ENCODE measurements around the gene NECAB3. TPM values are rescaled to one million over a fixed set of nuclear protein-coding genes. Genes with fewer than 3 reads are reported as not detected.

Gene NECAB3, protein sequence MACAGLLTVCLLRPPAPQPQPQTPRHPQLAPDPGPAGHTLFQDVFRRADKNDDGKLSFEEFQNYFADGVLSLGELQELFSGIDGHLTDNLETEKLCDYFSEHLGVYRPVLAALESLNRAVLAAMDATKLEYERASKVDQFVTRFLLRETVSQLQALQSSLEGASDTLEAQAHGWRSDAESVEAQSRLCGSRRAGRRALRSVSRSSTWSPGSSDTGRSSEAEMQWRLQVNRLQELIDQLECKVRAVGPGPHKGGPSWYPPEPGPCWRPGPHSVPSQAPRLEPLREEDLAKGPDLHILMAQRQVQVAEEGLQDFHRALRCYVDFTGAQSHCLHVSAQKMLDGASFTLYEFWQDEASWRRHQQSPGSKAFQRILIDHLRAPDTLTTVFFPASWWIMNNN
- total RNA-seq (2022): 98.4 and 105 TPM in 2 replicates
- percentile 84 among the genes with signal in this experiment for Bru-seq, nascent RNA
- BruChase-seq, experiment 1, labeled RNA remaining after a 2-hour chase: percentile 79 among the genes with signal in this experiment
- percentile 72 among the genes with signal in this experiment for BruChase-seq, experiment 2, labeled RNA remaining after a 6-hour chase
- long read RNA-seq, transcript NECAB3-202 (13 exons, 1,942 nt): major isoform, 9 of 45 reads
- long read RNA-seq, partial matches to known transcripts: 16 of 45 reads
- long read RNA-seq, other reads (novel, unspliced or antisense): 16 of 45 reads

DNA sequence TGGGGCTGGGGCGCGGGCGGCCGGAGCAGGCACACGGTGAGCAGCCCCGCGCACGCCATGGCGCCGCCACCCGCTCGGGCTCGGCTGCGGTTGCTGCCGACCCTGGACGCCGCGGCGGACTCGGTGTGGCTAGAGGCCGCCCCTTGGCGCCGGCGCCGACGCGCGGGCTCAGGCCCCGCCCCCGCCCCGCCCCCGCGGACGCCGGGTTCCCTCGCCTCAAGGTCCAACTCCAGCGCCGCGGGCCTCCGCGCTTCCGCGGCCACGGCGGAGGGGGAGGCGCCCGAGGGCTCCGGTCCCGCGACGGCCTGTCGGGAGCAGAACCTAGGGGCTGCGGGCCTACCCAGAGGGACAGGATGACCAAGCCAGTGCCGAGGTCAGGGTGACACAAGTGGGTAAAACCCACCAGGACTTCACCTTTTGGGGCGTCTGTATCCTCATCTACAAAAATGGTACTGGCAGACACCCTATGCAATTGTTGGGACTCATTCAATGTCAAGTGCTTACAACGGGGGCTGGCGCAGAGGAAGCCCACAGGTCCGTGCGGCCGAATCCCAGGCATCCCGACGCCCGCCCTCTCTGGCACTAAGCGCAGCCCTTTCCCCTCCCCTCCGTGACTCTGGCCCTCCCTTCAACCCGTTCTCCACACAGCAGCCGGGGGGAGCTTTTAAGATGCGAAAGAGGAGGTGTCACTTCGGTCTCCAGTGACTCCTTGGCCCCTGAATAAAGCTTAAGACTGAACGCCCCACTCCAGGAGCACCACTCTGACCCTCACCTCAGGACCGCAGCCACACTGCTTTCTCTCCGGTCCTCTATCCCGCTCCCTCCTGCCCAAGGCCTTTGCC is at the start of gene NECAB3:
Gene NECAB3 (minus strand): TSS at position 135 of the 842 bp plus-strand sequence. CDS start 76 bp downstream, at position 59.
- TSS peak; percentile 54 for BruUV-seq (replicated peaks)
- H3K27me3 ChIP-seq (replicated peaks; ENCODE audit: control insufficient read depth, insufficient read depth, low read length): no peaks in the 10 kb centered on the region
- peak within 1 kb of the TSS; percentile 85 for H3K4me3 ChIP-seq (ENCODE audit: low read depth, low read length)
- peak within 1 kb of the TSS; percentile 98 for H3K27ac Mint-ChIP-seq (ENCODE audit: unreplicated experiment)
- peaks cover 8% of the 10 kb centered on the region for H3K36me3 ChIP-seq (ENCODE audit: control insufficient read depth, insufficient read depth, low read length)
- peaks cover 18% of the 10 kb centered on the region for H3K4me1 ChIP-seq
- H3K4me1 Mint-ChIP-seq (ENCODE audit: low read depth, unreplicated experiment): peaks cover 39% of the 10 kb centered on the region
- peak within 1 kb of the TSS; percentile 99 for H3K4me3 Mint-ChIP-seq (ENCODE audit: unreplicated experiment)
- ChIA-PET POLR2A (interaction anchor here (0.5 to 1.0 kb wide), 6 partner anchors 8 to 185 kb away, joined by 3 to 4 read pairs (median 4); partner anchors contain the start of genes ACTL10 and CBFA2T2), CTCF (interaction anchor here (1.0 to 1.9 kb wide), 2 partner anchors 8 to 58 kb away, joined by 3 to 8 read pairs; partner anchors contain the start of gene ACTL10)
- DNase-seq: peak; percentile 91 to 98
- no peaks in the 10 kb centered on the region for H3K9me3 Mint-ChIP-seq (ENCODE audit: unreplicated experiment)
- no peaks in the 10 kb centered on the region for H3K27me3 Mint-ChIP-seq (ENCODE audit: insufficient read depth, unreplicated experiment)
- intact Hi-C loops (cut with micrococcal nuclease; ENCODE audit: unreplicated experiment): loop anchor here (1.0 to 5.0 kb wide), 5 partner anchors 8 to 138 kb away; partner anchors contain the start of genes ACTL10, CHMP4B, E2F1 and PXMP4
- H3K9me3 ChIP-seq: no peaks in the 10 kb centered on the region
- H3K36me3 Mint-ChIP-seq (ENCODE audit: insufficient read depth, unreplicated experiment): peaks cover 67% of the 10 kb centered on the region
- TF ChIP-seq, protein P1, sequence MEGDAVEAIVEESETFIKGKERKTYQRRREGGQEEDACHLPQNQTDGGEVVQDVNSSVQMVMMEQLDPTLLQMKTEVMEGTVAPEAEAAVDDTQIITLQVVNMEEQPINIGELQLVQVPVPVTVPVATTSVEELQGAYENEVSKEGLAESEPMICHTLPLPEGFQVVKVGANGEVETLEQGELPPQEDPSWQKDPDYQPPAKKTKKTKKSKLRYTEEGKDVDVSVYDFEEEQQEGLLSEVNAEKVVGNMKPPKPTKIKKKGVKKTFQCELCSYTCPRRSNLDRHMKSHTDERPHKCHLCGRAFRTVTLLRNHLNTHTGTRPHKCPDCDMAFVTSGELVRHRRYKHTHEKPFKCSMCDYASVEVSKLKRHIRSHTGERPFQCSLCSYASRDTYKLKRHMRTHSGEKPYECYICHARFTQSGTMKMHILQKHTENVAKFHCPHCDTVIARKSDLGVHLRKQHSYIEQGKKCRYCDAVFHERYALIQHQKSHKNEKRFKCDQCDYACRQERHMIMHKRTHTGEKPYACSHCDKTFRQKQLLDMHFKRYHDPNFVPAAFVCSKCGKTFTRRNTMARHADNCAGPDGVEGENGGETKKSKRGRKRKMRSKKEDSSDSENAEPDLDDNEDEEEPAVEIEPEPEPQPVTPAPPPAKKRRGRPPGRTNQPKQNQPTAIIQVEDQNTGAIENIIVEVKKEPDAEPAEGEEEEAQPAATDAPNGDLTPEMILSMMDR (IDR thresholded peaks at IDR 0.05; ENCODE audit: insufficient read depth in 1 of 2, low read depth in 1 of 2, low read length in 1 of 2, severe bottlenecking in 1 of 2, unreplicated experiment in 1 of 2): no peak

DNA sequence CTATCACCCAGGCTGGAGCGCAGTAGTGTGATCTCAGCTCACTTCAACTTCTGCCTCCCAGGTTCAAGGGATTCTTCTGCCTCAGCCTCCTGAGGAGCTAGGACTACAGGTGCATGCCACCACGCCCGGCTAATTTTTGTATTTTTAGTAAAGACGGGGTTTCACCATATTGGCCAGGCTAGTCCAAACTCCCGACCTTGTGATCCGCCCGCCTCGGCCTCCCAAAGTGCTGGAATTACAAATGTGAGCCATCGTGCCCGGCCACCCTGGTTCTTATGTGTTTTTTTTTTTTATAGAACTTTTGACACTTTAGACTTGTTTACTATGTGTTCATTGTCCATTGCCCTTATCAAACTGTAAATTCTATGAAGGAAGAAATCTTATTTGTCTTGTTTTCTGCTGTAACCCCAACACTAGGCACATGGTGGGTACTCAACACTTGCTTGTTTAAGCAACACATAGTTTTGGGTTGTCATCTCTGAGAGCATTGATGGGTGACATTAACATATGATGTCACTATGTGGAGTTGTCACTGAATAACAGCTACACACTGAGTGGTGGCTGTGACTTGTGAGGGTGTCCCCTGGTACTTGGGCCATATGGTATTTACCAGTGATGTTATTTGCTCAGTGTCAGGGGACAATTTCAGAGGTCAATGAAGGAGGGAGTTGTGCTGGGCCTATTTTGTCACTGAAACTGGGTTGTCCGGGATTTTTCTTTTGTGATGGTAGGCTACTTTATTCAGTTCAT is 47.3 kb upstream of the NECAB3 start:
- intact Hi-C loops (cut with micrococcal nuclease; ENCODE audit: unreplicated experiment): loop anchor here (5.0 kb wide), 1 partner anchor 391 kb away; the partner anchor contains the start of gene EIF2S2
- BruUV-seq (replicated peaks): no TSS peak
- no peaks in the 10 kb centered on the region for H3K27me3 ChIP-seq (replicated peaks; ENCODE audit: control insufficient read depth, insufficient read depth, low read length)
- Mint-ChIP-seq H3K36me3 (ENCODE audit: insufficient read depth, unreplicated experiment) (peaks cover 10% of the 10 kb centered on the region), H3K4me3 (ENCODE audit: unreplicated experiment) (peak overlapping the region; percentile 71), H3K9me3 (ENCODE audit: unreplicated experiment) (no peaks in the 10 kb centered on the region), H3K27ac (ENCODE audit: unreplicated experiment) (no peak overlapping the region), H3K27me3 (ENCODE audit: insufficient read depth, unreplicated experiment) (no peaks in the 10 kb centered on the region), H3K4me1 (ENCODE audit: low read depth, unreplicated experiment) (no peaks in the 10 kb centered on the region)
- TF ChIP-seq, protein P1 (IDR thresholded peaks at IDR 0.05; ENCODE audit: insufficient read depth in 1 of 2, low read depth in 1 of 2, low read length in 1 of 2, severe bottlenecking in 1 of 2, unreplicated experiment in 1 of 2): no peak
- CTCF ChIA-PET: interaction anchor here (0.6 to 0.8 kb wide), 2 partner anchors 54 to 325 kb away, joined by 3 to 8 read pairs; no protein-coding TSS in a partner anchor
- H3K4me3 ChIP-seq (ENCODE audit: low read depth, low read length): no peak overlapping the region
- DNase-seq: no peak
- POLR2A ChIA-PET: interaction anchor here (0.6 kb wide), 1 partner anchor 13 kb away, joined by 3 read pairs; no protein-coding TSS in a partner anchor
- peaks cover 22% of the 10 kb centered on the region for H3K4me1 ChIP-seq
- H3K36me3 ChIP-seq (ENCODE audit: control insufficient read depth, insufficient read depth, low read length): no peaks in the 10 kb centered on the region
- H3K9me3 ChIP-seq: no peaks in the 10 kb centered on the region

Measured in Caco-2 (cell line).